ENCODE measurements around the gene ZSWIM6. TPM values are rescaled to one million over a fixed set of nuclear protein-coding genes. Genes with fewer than 3 reads are reported as not detected.

The ZSWIM6 gene
- total RNA-seq, 1 donor from 2014 or later: 20.7 TPM

- Mint-ChIP-seq H3K4me1 (ENCODE audit: unreplicated experiment) (peaks cover 67% of the 10 kb centered on the region), H3K27ac (ENCODE audit: unreplicated experiment) (no peak overlapping the region), H3K27me3 (ENCODE audit: unreplicated experiment) (no peaks in the 10 kb centered on the region), H3K9me3 (ENCODE audit: unreplicated experiment) (no peaks in the 10 kb centered on the region), H3K4me3 (ENCODE audit: unreplicated experiment) (no peak overlapping the region), H3K36me3 (ENCODE audit: unreplicated experiment) (peaks cover 4% of the 10 kb centered on the region)
- TF ChIP-seq CTCF (IDR thresholded peaks at IDR 0.05): no peak
- DNase-seq (ENCODE audit: extremely low spot score, unreplicated experiment): no peak
Measured at GRCh38 chr5:61398440-61398839, 66.4 kb downstream of the ZSWIM6 start.

- TF ChIP-seq CTCF (IDR thresholded peaks at IDR 0.05): no peak
- Mint-ChIP-seq H3K27me3 (ENCODE audit: unreplicated experiment) (no peaks in the 10 kb centered on the region), H3K9me3 (ENCODE audit: unreplicated experiment) (no peaks in the 10 kb centered on the region), H3K27ac (ENCODE audit: unreplicated experiment) (peak overlapping the region; percentile 14), H3K4me1 (ENCODE audit: unreplicated experiment) (peaks cover 70% of the 10 kb centered on the region), H3K36me3 (ENCODE audit: unreplicated experiment) (peaks cover 4% of the 10 kb centered on the region), H3K4me3 (ENCODE audit: unreplicated experiment) (no peak overlapping the region)
- DNase-seq (ENCODE audit: extremely low spot score, unreplicated experiment): no peak
Measured at GRCh38 chr5:61399679-61400078, 67.6 kb downstream of the ZSWIM6 start.

GRCh38 chr5:61401726-61402125, 69.7 kb downstream of the ZSWIM6 start:
- DNase-seq (ENCODE audit: extremely low spot score, unreplicated experiment): no peak
- Mint-ChIP-seq H3K9me3 (ENCODE audit: unreplicated experiment) (no peaks in the 10 kb centered on the region), H3K4me3 (ENCODE audit: unreplicated experiment) (no peak overlapping the region), H3K27me3 (ENCODE audit: unreplicated experiment) (no peaks in the 10 kb centered on the region), H3K27ac (ENCODE audit: unreplicated experiment) (peak overlapping the region; percentile 23), H3K4me1 (ENCODE audit: unreplicated experiment) (peaks cover 67% of the 10 kb centered on the region), H3K36me3 (ENCODE audit: unreplicated experiment) (peaks cover 4% of the 10 kb centered on the region)
- no peak for TF ChIP-seq CTCF (IDR thresholded peaks at IDR 0.05)

GRCh38 chr5:61402244-61402823, 70.3 kb downstream of the ZSWIM6 start:
- H3K36me3 Mint-ChIP-seq (ENCODE audit: unreplicated experiment): peaks cover 4% of the 10 kb centered on the region
- H3K27me3 Mint-ChIP-seq (ENCODE audit: unreplicated experiment): no peaks in the 10 kb centered on the region
- H3K27ac Mint-ChIP-seq (ENCODE audit: unreplicated experiment): peak overlapping the region; percentile 23
- DNase-seq (ENCODE audit: extremely low spot score, unreplicated experiment): no peak
- no peak overlapping the region for H3K4me3 Mint-ChIP-seq (ENCODE audit: unreplicated experiment)
- TF ChIP-seq CTCF (IDR thresholded peaks at IDR 0.05): no peak
- no peaks in the 10 kb centered on the region for H3K9me3 Mint-ChIP-seq (ENCODE audit: unreplicated experiment)
- peaks cover 61% of the 10 kb centered on the region for H3K4me1 Mint-ChIP-seq (ENCODE audit: unreplicated experiment)

- Mint-ChIP-seq H3K36me3 (ENCODE audit: unreplicated experiment) (peaks cover 4% of the 10 kb centered on the region), H3K4me1 (ENCODE audit: unreplicated experiment) (peaks cover 59% of the 10 kb centered on the region), H3K4me3 (ENCODE audit: unreplicated experiment) (no peak overlapping the region), H3K27ac (ENCODE audit: unreplicated experiment) (no peak overlapping the region), H3K27me3 (ENCODE audit: unreplicated experiment) (no peaks in the 10 kb centered on the region), H3K9me3 (ENCODE audit: unreplicated experiment) (no peaks in the 10 kb centered on the region)
- DNase-seq (ENCODE audit: extremely low spot score, unreplicated experiment): no peak
- TF ChIP-seq CTCF (IDR thresholded peaks at IDR 0.05): no peak
Measured at GRCh38 chr5:61402970-61403900, 71.2 kb downstream of the ZSWIM6 start.

Measured in osteocyte (in vitro differentiated cells).